BLaER1 treated with 17β-estradiol and CSF1 and Interleukin-3, amounts not matched to agents 10 nM and 100 nM (cell line): ENCODE results near the gene LEKR1.

Experiments
- H3K27ac ChIP-seq, 11 experiments: shearing (Covaris generic); formaldehyde crosslinking; 2 replicates each; pipeline ENCODE4 v1.8.1; 2022
- H3K27me3 ChIP-seq, 11 experiments: shearing (Covaris generic); formaldehyde crosslinking; 2 replicates each; pipeline ENCODE4 v1.8.1; 2022
- H3K36me3 ChIP-seq, 11 experiments: shearing (Covaris generic); formaldehyde crosslinking; 2 replicates each; pipeline ENCODE4 v1.8.1; 2022
- H3K4me1 ChIP-seq, 10 experiments: shearing (Covaris generic); formaldehyde crosslinking; 2 replicates each; pipeline ENCODE4 v1.8.1; 2022
- H3K4me2 ChIP-seq, 11 experiments: shearing (Covaris generic); formaldehyde crosslinking; 2 replicates each; pipeline ENCODE4 v1.8.1; 2022
- H3K4me3 ChIP-seq, 10 experiments: shearing (Covaris generic); formaldehyde crosslinking; 2 replicates each; pipeline ENCODE4 v1.8.1; 2022
- H3K9ac ChIP-seq, 11 experiments: shearing (Covaris generic); formaldehyde crosslinking; 2 replicates each; pipeline ENCODE4 v1.8.1; 2022
- H3K9me3 ChIP-seq, 11 experiments: shearing (Covaris generic); formaldehyde crosslinking; replicated peaks in 1 of 11; 2 replicates each; pipeline ENCODE4 v1.8.1; 2022
- H4K20me1 ChIP-seq, 11 experiments: shearing (Covaris generic); formaldehyde crosslinking; 2 replicates each; pipeline ENCODE4 v1.8.1; 2022
- Cebpa-rat ChIP-seq, 11 experiments: shearing (Covaris generic); IDR thresholded peaks; 2 replicates each; pipeline ENCODE4 v1.8.1; 2022

The LEKR1 gene

DNA sequence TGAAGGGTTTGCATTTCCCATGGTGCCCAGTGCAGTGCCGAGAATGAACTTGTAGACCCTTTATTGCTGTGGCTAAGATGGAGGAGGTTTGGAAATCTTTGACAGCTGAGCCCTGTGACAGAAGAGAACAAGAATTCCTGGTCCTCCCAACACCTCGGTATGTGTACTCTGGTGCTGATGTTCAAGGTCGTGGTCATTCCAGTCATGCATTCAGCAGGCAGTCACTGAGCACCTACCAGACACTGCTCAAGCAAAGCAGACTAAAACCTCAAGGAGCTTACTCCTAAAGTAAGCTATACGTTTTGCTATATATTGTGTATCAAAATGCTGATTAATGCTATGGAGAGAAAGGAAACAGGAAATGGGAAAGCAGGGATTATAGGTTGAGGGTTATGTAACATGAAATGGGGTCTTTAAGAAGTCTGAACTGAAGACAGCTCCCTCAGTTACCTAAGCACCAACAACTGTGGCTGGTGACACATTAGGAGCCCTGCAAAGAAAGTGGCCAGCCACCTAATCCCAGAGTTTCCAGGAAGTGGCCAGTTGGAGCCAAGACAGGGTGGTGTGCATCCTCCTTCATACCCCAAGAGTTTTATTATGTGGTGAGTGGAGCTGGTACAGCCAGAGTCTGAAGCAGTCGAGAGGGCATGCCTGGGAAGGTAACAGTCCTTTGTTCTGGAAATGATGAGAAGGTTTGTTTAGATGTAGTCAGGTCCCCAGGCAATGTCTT, 268.8 kb downstream of the LEKR1 start:
- TF ChIP-seq Cebpa-rat (IDR thresholded peaks at IDR 0.05): no peak
- Histone ChIP-seq H3K4me2 (no peak overlapping the region), H3K9ac (no peak overlapping the region), H3K4me1 (peaks cover 2 to 22% (median 6%) of the 10 kb centered on the region in 10 experiments; a peak in 19 of 20 replicates), H3K4me3 (no peak overlapping the region), H3K27me3 (no peaks in the 10 kb centered on the region), H3K9me3 (no peaks in the 10 kb centered on the region), H3K27ac (no peak overlapping the region), H3K36me3 (no peaks in the 10 kb centered on the region), H4K20me1 (no peaks in the 10 kb centered on the region)
